Naive B cell (primary cell): ENCODE measurements around the gene ZFP64. TPM values are rescaled to one million over a fixed set of nuclear protein-coding genes. Genes with fewer than 3 reads are reported as not detected.

Source experiments
- ATAC-seq, 2 donors: fragments of 150-1000 bp; cut with Tn5 transposase; 2 replicates each; pipeline ENCODE4 v1.10.0; 2021; ENCODE audit warnings: low read depth in 2 of 2, mild to moderate bottlenecking in 2 of 2, moderate library complexity in 2 of 2
- DNase-seq: peaks from one replicate; pipeline ENCODE4 v3.0.0; 2022
- H3K27ac Mint-ChIP-seq, 6 donors: one replicate each; pipeline ENCODE4 v1.8.0; 2020 to 2022; ENCODE audit warnings: mild to moderate bottlenecking in 6 of 6, mixed read lengths in 6 of 6, moderate library complexity in 5 of 6, inconsistent platforms in 2 of 6
- H3K27me3 Mint-ChIP-seq, 3 donors: one replicate each; pipeline ENCODE4 v1.8.0; 2021 to 2022; ENCODE audit warnings: mixed read lengths in 3 of 3, mild to moderate bottlenecking in 1 of 3
- H3K36me3 Mint-ChIP-seq, 2 donors: one replicate each; pipeline ENCODE4 v1.8.0; 2020 to 2022; ENCODE audit warnings: mixed read lengths in 2 of 2, inconsistent platforms in 1 of 2, mild to moderate bottlenecking in 1 of 2
- H3K4me1 Mint-ChIP-seq, 3 donors: one replicate each; pipeline ENCODE4 v1.8.0; 2020 to 2022; ENCODE audit warnings: mixed read lengths in 3 of 3, inconsistent platforms in 1 of 3, mild to moderate bottlenecking in 1 of 3, moderate library complexity in 1 of 3
- H3K4me3 Mint-ChIP-seq, 8 donors: one replicate each; pipeline ENCODE4 v1.8.0; 2020 to 2022; ENCODE audit warnings: mild to moderate bottlenecking in 8 of 8, mixed read lengths in 8 of 8, moderate library complexity in 8 of 8, inconsistent platforms in 2 of 8
- H3K9me3 Mint-ChIP-seq, 7 donors: one replicate each; pipeline ENCODE4 v1.8.0; 2020 to 2022; ENCODE audit warnings: mixed read lengths in 7 of 7, mild to moderate bottlenecking in 5 of 7, inconsistent platforms in 2 of 7, moderate library complexity in 1 of 7
- polyA plus RNA-seq, 6 donors: library from polyadenylated mRNA; unstranded; fragments of 300-500 nt; fragmentation: Illumina TruSeq; gene quantifications; one replicate each; pipeline ENCODE4 v1.2.3, GENCODE V29; 2021; ENCODE audit warnings: low read depth in 6 of 6

Gene ZFP64
- polyA plus RNA-seq, 6 donors from 2014 or later = 5.7 to 12.1 (median 7.9) TPM

- H3K27ac Mint-ChIP-seq = no peak overlapping the region
- ATAC-seq = no peak
- H3K9me3 Mint-ChIP-seq = peaks cover 0 to 9% (median 4%) of the 10 kb centered on the region in 7 donors
- DNase-seq = no peak
- peaks cover 11 to 24% (median 12%) of the 10 kb centered on the region in 3 donors for H3K4me1 Mint-ChIP-seq
- H3K36me3 Mint-ChIP-seq = peaks cover 17 to 26% of the 10 kb centered on the region in 2 donors
- H3K27me3 Mint-ChIP-seq = no peaks in the 10 kb centered on the region
- H3K4me3 Mint-ChIP-seq = no peak overlapping the region
Observed at GRCh38 chr20:52167232-52167840, 24.2 kb downstream of the ZFP64 start.

GRCh38 chr20:52166150-52166549, 25.4 kb downstream of the ZFP64 start:
- ATAC-seq (no peak), DNase-seq (no peak)
- Mint-ChIP-seq H3K9me3 (peaks cover 0 to 9% (median 4%) of the 10 kb centered on the region in 7 donors), H3K36me3 (peaks cover 17 to 33% of the 10 kb centered on the region in 2 donors), H3K4me1 (peaks cover 11 to 22% (median 12%) of the 10 kb centered on the region in 3 donors), H3K27ac (no peak overlapping the region), H3K4me3 (no peak overlapping the region), H3K27me3 (no peaks in the 10 kb centered on the region)

GRCh38 chr20:52160621-52161204, 30.9 kb downstream of the ZFP64 start:
- Mint-ChIP-seq H3K4me3 (no peak overlapping the region), H3K9me3 (peaks cover 0 to 3% (median 2%) of the 10 kb centered on the region in 7 donors), H3K27me3 (no peaks in the 10 kb centered on the region), H3K4me1 (no peaks in the 10 kb centered on the region), H3K27ac (peak overlapping the region in 1 of 6 donors; percentile 46), H3K36me3 (peaks cover 38 to 53% of the 10 kb centered on the region in 2 donors)
- no peak for ATAC-seq
- DNase-seq = no peak

- peaks cover 0 to 2% (median 0%) of the 10 kb centered on the region in 7 donors for H3K9me3 Mint-ChIP-seq
- peak overlapping the region in 1 of 6 donors; percentile 22 for H3K27ac Mint-ChIP-seq
- no peaks in the 10 kb centered on the region for H3K27me3 Mint-ChIP-seq
- DNase-seq = no peak
- no peak for ATAC-seq
- H3K4me3 Mint-ChIP-seq = no peak overlapping the region
- peaks cover 31 to 47% of the 10 kb centered on the region in 2 donors for H3K36me3 Mint-ChIP-seq
- H3K4me1 Mint-ChIP-seq = no peaks in the 10 kb centered on the region
Observed at GRCh38 chr20:52160049-52160570, 31.5 kb downstream of the ZFP64 start.

- H3K36me3 Mint-ChIP-seq = peaks cover 20 to 23% of the 10 kb centered on the region in 2 donors
- DNase-seq (no peak), ATAC-seq (no peak)
- no peaks in the 10 kb centered on the region for H3K4me1 Mint-ChIP-seq
- no peaks in the 10 kb centered on the region for H3K27me3 Mint-ChIP-seq
- H3K27ac Mint-ChIP-seq = peak overlapping the region in 1 of 6 donors; percentile 39
- H3K4me3 Mint-ChIP-seq = no peak overlapping the region
- H3K9me3 Mint-ChIP-seq = peaks cover 0 to 2% (median 0%) of the 10 kb centered on the region in 7 donors
Observed at GRCh38 chr20:52154575-52154974, 37.0 kb downstream of the ZFP64 start.

GRCh38 chr20:52153896-52154295, 37.7 kb downstream of the ZFP64 start:
- DNase-seq (no peak), ATAC-seq (no peak)
- Mint-ChIP-seq H3K27me3 (no peaks in the 10 kb centered on the region), H3K27ac (peak overlapping the region in 2 of 6 donors; percentile 29 to 66), H3K9me3 (peaks cover 0 to 2% (median 0%) of the 10 kb centered on the region in 7 donors), H3K36me3 (peaks cover 18 to 21% of the 10 kb centered on the region in 2 donors), H3K4me1 (no peaks in the 10 kb centered on the region), H3K4me3 (no peak overlapping the region)

GRCh38 chr20:52152921-52153320, 38.7 kb downstream of the ZFP64 start:
- no peak overlapping the region for H3K4me3 Mint-ChIP-seq
- DNase-seq (no peak), ATAC-seq (no peak)
- H3K36me3 Mint-ChIP-seq = peaks cover 12 to 16% of the 10 kb centered on the region in 2 donors
- H3K27me3 Mint-ChIP-seq = no peaks in the 10 kb centered on the region
- H3K4me1 Mint-ChIP-seq = no peaks in the 10 kb centered on the region
- H3K9me3 Mint-ChIP-seq = no peaks in the 10 kb centered on the region
- peak overlapping the region in 3 of 6 donors; percentile 20 to 81 (median 54) for H3K27ac Mint-ChIP-seq

- Mint-ChIP-seq H3K4me1 (no peaks in the 10 kb centered on the region), H3K27ac (peak overlapping the region in 2 of 6 donors; percentile 38 to 81), H3K9me3 (no peaks in the 10 kb centered on the region), H3K36me3 (peaks cover 10 to 13% of the 10 kb centered on the region in 2 donors), H3K4me3 (no peak overlapping the region), H3K27me3 (no peaks in the 10 kb centered on the region)
- DNase-seq (no peak), ATAC-seq (no peak)
Observed at GRCh38 chr20:52152416-52152815, 39.2 kb downstream of the ZFP64 start.

- no peak overlapping the region for H3K27ac Mint-ChIP-seq
- H3K36me3 Mint-ChIP-seq = peaks cover 10 to 13% of the 10 kb centered on the region in 2 donors
- ATAC-seq = no peak
- H3K27me3 Mint-ChIP-seq = no peaks in the 10 kb centered on the region
- no peak overlapping the region for H3K4me3 Mint-ChIP-seq
- no peaks in the 10 kb centered on the region for H3K4me1 Mint-ChIP-seq
- no peaks in the 10 kb centered on the region for H3K9me3 Mint-ChIP-seq
- DNase-seq = peak; percentile 15
Observed at GRCh38 chr20:52150440-52151258, 40.9 kb downstream of the ZFP64 start.

- Mint-ChIP-seq H3K4me3 (no peak overlapping the region), H3K27ac (no peak overlapping the region), H3K36me3 (peaks cover 6 to 17% of the 10 kb centered on the region in 2 donors), H3K27me3 (no peaks in the 10 kb centered on the region), H3K4me1 (peaks cover 0 to 7% (median 0%) of the 10 kb centered on the region in 3 donors), H3K9me3 (peaks cover 0 to under 1% (median 0%) of the 10 kb centered on the region in 7 donors)
- ATAC-seq = no peak
- no peak for DNase-seq
Observed at GRCh38 chr20:52145587-52145986, 46.0 kb downstream of the ZFP64 start.

- DNase-seq (no peak), ATAC-seq (no peak)
- Mint-ChIP-seq H3K4me3 (no peak overlapping the region), H3K4me1 (peaks cover 0 to 7% (median 0%) of the 10 kb centered on the region in 3 donors), H3K9me3 (peaks cover 0 to 6% (median 0%) of the 10 kb centered on the region in 7 donors), H3K27ac (no peak overlapping the region), H3K36me3 (peaks cover 14 to 18% of the 10 kb centered on the region in 2 donors), H3K27me3 (no peaks in the 10 kb centered on the region)
Observed at GRCh38 chr20:52143277-52143676, 48.3 kb downstream of the ZFP64 start.

- Mint-ChIP-seq H3K36me3 (peaks cover 14 to 18% of the 10 kb centered on the region in 2 donors), H3K9me3 (peaks cover 0 to 6% (median 0%) of the 10 kb centered on the region in 7 donors), H3K27me3 (no peaks in the 10 kb centered on the region), H3K4me1 (peaks cover 0 to 7% (median 0%) of the 10 kb centered on the region in 3 donors), H3K4me3 (no peak overlapping the region), H3K27ac (no peak overlapping the region)
- ATAC-seq = no peak
- DNase-seq = no peak
Observed at GRCh38 chr20:52142757-52143156, 48.8 kb downstream of the ZFP64 start.

- peaks cover 0 to 6% (median 0%) of the 10 kb centered on the region in 7 donors for H3K9me3 Mint-ChIP-seq
- no peaks in the 10 kb centered on the region for H3K27me3 Mint-ChIP-seq
- ATAC-seq (no peak), DNase-seq (no peak)
- H3K4me3 Mint-ChIP-seq = no peak overlapping the region
- H3K36me3 Mint-ChIP-seq = peaks cover 14 to 18% of the 10 kb centered on the region in 2 donors
- peak overlapping the region in 1 of 6 donors; percentile 12 for H3K27ac Mint-ChIP-seq
- peaks cover 0 to 7% (median 0%) of the 10 kb centered on the region in 3 donors for H3K4me1 Mint-ChIP-seq
Observed at GRCh38 chr20:52139986-52140385, 51.6 kb downstream of the ZFP64 start.
